NT2/D1 (cell line): ENCODE results near the gene PTX3.

Experiments used
- DNase-seq: peaks from one replicate; pipeline ENCODE4 v3.0.0-alpha.2; 2011; ENCODE audit warnings: low read depth, low spot score
- H3K27me3 ChIP-seq: 2 replicates; pipeline ENCODE4 v1.6.0; 2011; ENCODE audit warnings: mild to moderate bottlenecking; ENCODE audit not compliant: insufficient read length, insufficient read depth
- H3K36me3 ChIP-seq: 2 replicates; pipeline ENCODE4 v1.6.1; 2011; ENCODE audit warnings: mild to moderate bottlenecking, low read length, mixed read lengths; ENCODE audit not compliant: insufficient read depth, insufficient read length
- H3K4me1 ChIP-seq: 2 replicates; pipeline ENCODE4 v1.5.1; 2011; ENCODE audit not compliant: insufficient read depth, insufficient read length
- H3K4me3 ChIP-seq: 2 replicates; pipeline ENCODE4 v1.5.1; 2011; ENCODE audit warnings: low read depth; ENCODE audit not compliant: insufficient read length
- H3K9ac ChIP-seq: 2 replicates; pipeline ENCODE4 v1.6.0; 2011; ENCODE audit warnings: low read depth; ENCODE audit not compliant: insufficient read length
- H3K9me3 ChIP-seq: 2 replicates; pipeline ENCODE4 v1.5.1; 2011; ENCODE audit warnings: mild to moderate bottlenecking, low read length; ENCODE audit not compliant: insufficient read depth
- SUZ12 ChIP-seq: IDR thresholded peaks from 2 replicates; pipeline ENCODE4 v1.6.1; 2011; ENCODE audit not compliant: insufficient read length, insufficient read depth; ENCODE audit errors: extremely low read depth
- YY1 ChIP-seq: IDR thresholded peaks from 2 replicates; pipeline ENCODE4 v1.6.1; 2011; ENCODE audit not compliant: insufficient read length, insufficient read depth
- ZNF274 ChIP-seq: IDR thresholded peaks from 2 replicates; pipeline ENCODE4 v1.6.1; 2011; ENCODE audit warnings: mild to moderate bottlenecking, low read depth, low read length

Gene PTX3

DNA sequence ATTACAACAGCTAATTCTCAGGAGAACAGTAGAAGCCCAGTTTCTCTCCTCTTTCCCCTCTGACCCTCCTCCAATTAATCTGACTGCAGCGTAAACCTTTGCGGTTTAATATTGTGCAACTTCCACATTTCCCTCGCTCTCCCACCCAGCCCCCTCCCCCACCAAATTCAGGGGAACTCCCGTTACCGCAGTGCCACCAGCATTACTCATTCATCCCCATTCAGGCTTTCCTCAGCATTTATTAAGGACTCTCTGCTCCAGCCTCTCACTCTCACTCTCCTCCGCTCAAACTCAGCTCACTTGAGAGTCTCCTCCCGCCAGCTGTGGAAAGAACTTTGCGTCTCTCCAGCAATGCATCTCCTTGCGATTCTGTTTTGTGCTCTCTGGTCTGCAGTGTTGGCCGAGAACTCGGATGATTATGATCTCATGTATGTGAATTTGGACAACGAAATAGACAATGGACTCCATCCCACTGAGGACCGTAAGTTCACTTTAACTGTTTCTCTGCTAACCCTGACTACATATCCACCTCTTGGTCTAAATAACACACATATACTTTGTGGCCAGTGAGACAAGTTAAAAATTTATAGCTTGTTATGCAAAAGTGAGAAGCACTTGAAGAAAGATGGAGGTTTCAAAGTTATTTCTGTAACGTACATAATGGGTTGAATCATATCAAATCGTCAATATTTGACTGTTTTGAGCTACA is at the start of gene PTX3:
Gene PTX3 (plus strand): TSS at position 268 of the 709 bp plus-strand sequence. CDS start 84 bp downstream, at position 352.
- Histone ChIP-seq H3K36me3 (no peaks in the 10 kb centered on the region), H3K4me1 (peaks cover 2% of the 10 kb centered on the region), H3K9me3 (no peaks in the 10 kb centered on the region), H3K27me3 (peaks cover 35% of the 10 kb centered on the region), H3K9ac (peak within 1 kb of the TSS; percentile 82), H3K4me3 (peak within 1 kb of the TSS; percentile 58)
- peak; percentile 22 for DNase-seq
- TF ChIP-seq ZNF274, result no peak
- no peak for TF ChIP-seq YY1
- TF ChIP-seq SUZ12, result peak; percentile 2

- H3K9ac ChIP-seq, result no peak overlapping the region
- no peak overlapping the region for H3K4me3 ChIP-seq
- no peaks in the 10 kb centered on the region for H3K4me1 ChIP-seq
- TF ChIP-seq YY1 (no peak), ZNF274 (no peak), SUZ12 (no peak)
- H3K9me3 ChIP-seq, result no peaks in the 10 kb centered on the region
- no peaks in the 10 kb centered on the region for H3K36me3 ChIP-seq
- no peak for DNase-seq
- H3K27me3 ChIP-seq, result no peaks in the 10 kb centered on the region
Measured at GRCh38 chr3:157387708-157388435, 48.8 kb upstream of the PTX3 start.

DNA sequence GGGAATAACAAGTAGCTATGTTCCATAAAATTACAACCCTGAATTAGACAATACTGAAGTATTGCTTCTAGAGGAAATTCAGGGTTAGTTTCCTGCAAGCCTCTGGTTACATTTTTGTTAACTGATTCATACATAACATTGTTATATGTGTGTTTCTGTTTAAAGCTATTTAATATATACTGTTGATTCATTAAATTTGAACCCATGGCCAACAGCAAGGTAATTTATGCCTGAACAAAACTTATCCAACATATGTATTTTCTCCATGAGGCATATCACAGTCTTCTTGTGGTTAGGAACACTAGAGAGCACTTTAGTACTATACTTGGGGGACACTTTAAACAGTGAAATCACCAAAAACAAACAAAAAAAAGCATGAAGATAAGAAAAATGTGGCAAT is 47.7 kb upstream of the PTX3 start:
- H3K4me1 ChIP-seq, result no peaks in the 10 kb centered on the region
- H3K27me3 ChIP-seq, result no peaks in the 10 kb centered on the region
- TF ChIP-seq SUZ12, result no peak
- no peak for TF ChIP-seq ZNF274
- no peaks in the 10 kb centered on the region for H3K36me3 ChIP-seq
- H3K9me3 ChIP-seq, result no peaks in the 10 kb centered on the region
- no peak overlapping the region for H3K4me3 ChIP-seq
- DNase-seq, result no peak
- H3K9ac ChIP-seq, result no peak overlapping the region

- Histone ChIP-seq H3K27me3 (no peaks in the 10 kb centered on the region), H3K36me3 (no peaks in the 10 kb centered on the region), H3K4me3 (no peak overlapping the region), H3K9ac (no peak overlapping the region), H3K9me3 (no peaks in the 10 kb centered on the region), H3K4me1 (no peaks in the 10 kb centered on the region)
- no peak for DNase-seq
- TF ChIP-seq ZNF274, result no peak
- no peak for TF ChIP-seq SUZ12
- TF ChIP-seq YY1, result no peak
Measured at GRCh38 chr3:157390713-157391515, 45.7 kb upstream of the PTX3 start.

GRCh38 chr3:157392104-157392503 is 44.5 kb upstream of the PTX3 start:
- no peak for TF ChIP-seq SUZ12
- no peak for TF ChIP-seq ZNF274
- TF ChIP-seq YY1, result no peak
- no peak overlapping the region for H3K4me3 ChIP-seq
- no peaks in the 10 kb centered on the region for H3K4me1 ChIP-seq
- H3K9me3 ChIP-seq, result no peaks in the 10 kb centered on the region
- H3K36me3 ChIP-seq, result no peaks in the 10 kb centered on the region
- no peak overlapping the region for H3K9ac ChIP-seq
- no peak for DNase-seq
- no peaks in the 10 kb centered on the region for H3K27me3 ChIP-seq

DNA sequence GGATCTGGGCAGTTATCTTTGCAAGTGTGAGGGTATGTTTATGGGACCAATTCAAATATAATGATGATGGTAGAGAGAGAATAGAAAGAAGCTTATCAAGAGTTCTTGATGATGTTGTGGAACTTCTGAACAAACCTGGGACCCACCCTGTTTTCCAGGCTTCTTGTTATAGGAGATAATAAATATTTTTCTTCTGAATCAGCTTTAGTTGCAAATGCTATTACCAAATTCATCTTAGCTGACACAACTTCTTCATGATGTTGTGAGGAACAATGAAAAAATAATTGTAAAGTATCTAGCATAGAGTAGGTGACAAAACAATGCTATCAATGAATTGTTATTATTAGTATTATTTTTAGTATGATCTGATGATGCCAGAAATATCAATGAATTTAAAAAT is 43.5 kb upstream of the PTX3 start:
- TF ChIP-seq ZNF274 (no peak), YY1 (no peak), SUZ12 (no peak)
- no peak overlapping the region for H3K4me3 ChIP-seq
- H3K4me1 ChIP-seq, result no peaks in the 10 kb centered on the region
- no peaks in the 10 kb centered on the region for H3K36me3 ChIP-seq
- no peak overlapping the region for H3K9ac ChIP-seq
- DNase-seq, result no peak
- H3K9me3 ChIP-seq, result no peaks in the 10 kb centered on the region
- no peaks in the 10 kb centered on the region for H3K27me3 ChIP-seq

- DNase-seq, result no peak
- Histone ChIP-seq H3K4me3 (no peak overlapping the region), H3K4me1 (no peaks in the 10 kb centered on the region), H3K27me3 (no peaks in the 10 kb centered on the region), H3K9me3 (no peaks in the 10 kb centered on the region), H3K9ac (no peak overlapping the region), H3K36me3 (no peaks in the 10 kb centered on the region)
- TF ChIP-seq SUZ12 (no peak), ZNF274 (no peak), YY1 (no peak)
Measured at GRCh38 chr3:157394411-157394810, 42.2 kb upstream of the PTX3 start.
